Measurements from ENCODE around the gene OXSR1. TPM values are rescaled to one million over a fixed set of nuclear protein-coding genes. Genes with fewer than 3 reads are reported as not detected.

OXSR1 gene
- total RNA-seq, 1 experiment from 2014 or later = 35.1 TPM

DNA sequence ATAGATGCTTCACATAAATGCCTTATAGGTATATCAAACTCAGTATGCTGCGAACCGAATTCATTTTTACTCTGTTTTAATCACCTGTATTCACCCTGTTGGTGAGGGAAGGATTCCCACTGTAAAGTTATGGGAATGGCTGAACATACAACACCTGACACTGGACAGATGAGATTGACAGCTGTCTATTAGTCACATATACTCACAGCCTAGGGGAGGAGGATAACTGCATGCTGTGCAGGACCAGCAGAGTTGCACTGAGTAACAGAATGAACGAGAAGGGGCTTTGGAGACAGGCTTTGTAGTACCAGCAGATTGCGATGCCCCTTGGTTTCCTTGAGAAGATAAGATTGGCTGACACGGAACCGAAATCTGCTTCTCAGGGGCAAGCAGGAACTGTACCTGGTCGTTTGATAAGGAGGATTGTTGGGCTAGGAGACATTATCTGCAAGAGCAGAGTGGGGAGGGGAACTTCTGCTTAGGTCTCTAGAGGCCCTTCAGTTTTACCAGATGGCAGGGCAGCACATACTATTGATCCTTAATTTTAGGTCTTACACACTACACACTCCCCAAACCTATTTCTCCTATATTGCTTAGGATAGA lies 56.8 kb downstream of the OXSR1 start:
- no peaks in the 10 kb centered on the region for H3K9me2 ChIP-seq (ENCODE audit: insufficient read depth)
- H3K79me2 ChIP-seq (ENCODE audit: insufficient read depth, low read length) = peaks cover 35% of the 10 kb centered on the region
- peaks cover 6 to 16% of the 10 kb centered on the region in 2 experiments; a peak in 3 of 4 replicates for H3K36me3 ChIP-seq (ENCODE audit: control insufficient read depth in 1 of 2, insufficient read depth in 2 of 2, low read length in 2 of 2)
- BruUV-seq (replicated peaks) = no TSS peak
- no peak overlapping the region for H3K27ac ChIP-seq (ENCODE audit: low read depth, low read length)
- ChIA-PET POLR2A (no interaction called here), CTCF (no interaction called here), RAD21 (ENCODE audit: low non-redundant PET in 1 of 2, low total read pairs in 2 of 2, uncharacterized antibody in 2 of 2, unreplicated experiment in 2 of 2) (no interaction called here)
- H3K9me3 ChIP-seq (ENCODE audit: control insufficient read depth in 1 of 2, insufficient read depth in 1 of 2, low read depth in 1 of 2, low read length in 2 of 2) = no peaks in the 10 kb centered on the region
- intact Hi-C loops (cut with micrococcal nuclease) = no loop called here
- TF ChIP-seq ZFX (IDR thresholded peaks at IDR 0.05) (no peak), RAD21 (IDR thresholded peaks at IDR 0.05; ENCODE audit: low read depth) (no peak), POLR2A (IDR thresholded peaks at IDR 0.05; ENCODE audit: borderline replicate concordance, extremely low read depth, insufficient read depth, insufficient read length) (no peak), SRF (IDR thresholded peaks at IDR 0.05; ENCODE audit: low read depth) (no peak), SP1 (IDR thresholded peaks at IDR 0.05; ENCODE audit: low read depth) (no peak), YY1 (IDR thresholded peaks at IDR 0.05; ENCODE audit: extremely low read depth, insufficient replicate concordance, low read depth, low read length) (no peak), ELF1 (IDR thresholded peaks at IDR 0.05; ENCODE audit: borderline replicate concordance, low read depth) (no peak), POLR2AphosphoS5 (IDR thresholded peaks at IDR 0.05; ENCODE audit: low read depth, low read length) (no peak), JUND (IDR thresholded peaks at IDR 0.05) (no peak), EZH2 (IDR thresholded peaks at IDR 0.05) (no peak), EGR1 (IDR thresholded peaks at IDR 0.05; ENCODE audit: low read depth) (no peak), TCF7L2 (IDR thresholded peaks at IDR 0.05; ENCODE audit: borderline replicate concordance, extremely low read depth, insufficient read depth, insufficient read length) (no peak), FOSL1 (IDR thresholded peaks at IDR 0.05; ENCODE audit: low read depth) (no peak), SIN3A (IDR thresholded peaks at IDR 0.05; ENCODE audit: low read depth) (no peak), CBX3 (IDR thresholded peaks at IDR 0.05; ENCODE audit: low read depth) (no peak)
- TF ChIP-seq, protein P1, sequence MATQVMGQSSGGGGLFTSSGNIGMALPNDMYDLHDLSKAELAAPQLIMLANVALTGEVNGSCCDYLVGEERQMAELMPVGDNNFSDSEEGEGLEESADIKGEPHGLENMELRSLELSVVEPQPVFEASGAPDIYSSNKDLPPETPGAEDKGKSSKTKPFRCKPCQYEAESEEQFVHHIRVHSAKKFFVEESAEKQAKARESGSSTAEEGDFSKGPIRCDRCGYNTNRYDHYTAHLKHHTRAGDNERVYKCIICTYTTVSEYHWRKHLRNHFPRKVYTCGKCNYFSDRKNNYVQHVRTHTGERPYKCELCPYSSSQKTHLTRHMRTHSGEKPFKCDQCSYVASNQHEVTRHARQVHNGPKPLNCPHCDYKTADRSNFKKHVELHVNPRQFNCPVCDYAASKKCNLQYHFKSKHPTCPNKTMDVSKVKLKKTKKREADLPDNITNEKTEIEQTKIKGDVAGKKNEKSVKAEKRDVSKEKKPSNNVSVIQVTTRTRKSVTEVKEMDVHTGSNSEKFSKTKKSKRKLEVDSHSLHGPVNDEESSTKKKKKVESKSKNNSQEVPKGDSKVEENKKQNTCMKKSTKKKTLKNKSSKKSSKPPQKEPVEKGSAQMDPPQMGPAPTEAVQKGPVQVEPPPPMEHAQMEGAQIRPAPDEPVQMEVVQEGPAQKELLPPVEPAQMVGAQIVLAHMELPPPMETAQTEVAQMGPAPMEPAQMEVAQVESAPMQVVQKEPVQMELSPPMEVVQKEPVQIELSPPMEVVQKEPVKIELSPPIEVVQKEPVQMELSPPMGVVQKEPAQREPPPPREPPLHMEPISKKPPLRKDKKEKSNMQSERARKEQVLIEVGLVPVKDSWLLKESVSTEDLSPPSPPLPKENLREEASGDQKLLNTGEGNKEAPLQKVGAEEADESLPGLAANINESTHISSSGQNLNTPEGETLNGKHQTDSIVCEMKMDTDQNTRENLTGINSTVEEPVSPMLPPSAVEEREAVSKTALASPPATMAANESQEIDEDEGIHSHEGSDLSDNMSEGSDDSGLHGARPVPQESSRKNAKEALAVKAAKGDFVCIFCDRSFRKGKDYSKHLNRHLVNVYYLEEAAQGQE (IDR thresholded peaks at IDR 0.05; ENCODE audit: low read depth) = no peak
- TF ChIP-seq, protein P2, sequence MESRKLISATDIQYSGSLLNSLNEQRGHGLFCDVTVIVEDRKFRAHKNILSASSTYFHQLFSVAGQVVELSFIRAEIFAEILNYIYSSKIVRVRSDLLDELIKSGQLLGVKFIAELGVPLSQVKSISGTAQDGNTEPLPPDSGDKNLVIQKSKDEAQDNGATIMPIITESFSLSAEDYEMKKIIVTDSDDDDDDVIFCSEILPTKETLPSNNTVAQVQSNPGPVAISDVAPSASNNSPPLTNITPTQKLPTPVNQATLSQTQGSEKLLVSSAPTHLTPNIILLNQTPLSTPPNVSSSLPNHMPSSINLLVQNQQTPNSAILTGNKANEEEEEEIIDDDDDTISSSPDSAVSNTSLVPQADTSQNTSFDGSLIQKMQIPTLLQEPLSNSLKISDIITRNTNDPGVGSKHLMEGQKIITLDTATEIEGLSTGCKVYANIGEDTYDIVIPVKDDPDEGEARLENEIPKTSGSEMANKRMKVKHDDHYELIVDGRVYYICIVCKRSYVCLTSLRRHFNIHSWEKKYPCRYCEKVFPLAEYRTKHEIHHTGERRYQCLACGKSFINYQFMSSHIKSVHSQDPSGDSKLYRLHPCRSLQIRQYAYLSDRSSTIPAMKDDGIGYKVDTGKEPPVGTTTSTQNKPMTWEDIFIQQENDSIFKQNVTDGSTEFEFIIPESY (IDR thresholded peaks at IDR 0.05; ENCODE audit: extremely low read depth, insufficient replicate concordance, low read length) = no peak
- TF ChIP-seq, protein P3, sequence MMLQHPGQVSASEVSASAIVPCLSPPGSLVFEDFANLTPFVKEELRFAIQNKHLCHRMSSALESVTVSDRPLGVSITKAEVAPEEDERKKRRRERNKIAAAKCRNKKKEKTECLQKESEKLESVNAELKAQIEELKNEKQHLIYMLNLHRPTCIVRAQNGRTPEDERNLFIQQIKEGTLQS (IDR thresholded peaks at IDR 0.05) = no peak
- TF ChIP-seq, protein P4, sequence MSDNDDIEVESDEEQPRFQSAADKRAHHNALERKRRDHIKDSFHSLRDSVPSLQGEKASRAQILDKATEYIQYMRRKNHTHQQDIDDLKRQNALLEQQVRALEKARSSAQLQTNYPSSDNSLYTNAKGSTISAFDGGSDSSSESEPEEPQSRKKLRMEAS (IDR thresholded peaks at IDR 0.05) = no peak
- TF ChIP-seq, protein P5, sequence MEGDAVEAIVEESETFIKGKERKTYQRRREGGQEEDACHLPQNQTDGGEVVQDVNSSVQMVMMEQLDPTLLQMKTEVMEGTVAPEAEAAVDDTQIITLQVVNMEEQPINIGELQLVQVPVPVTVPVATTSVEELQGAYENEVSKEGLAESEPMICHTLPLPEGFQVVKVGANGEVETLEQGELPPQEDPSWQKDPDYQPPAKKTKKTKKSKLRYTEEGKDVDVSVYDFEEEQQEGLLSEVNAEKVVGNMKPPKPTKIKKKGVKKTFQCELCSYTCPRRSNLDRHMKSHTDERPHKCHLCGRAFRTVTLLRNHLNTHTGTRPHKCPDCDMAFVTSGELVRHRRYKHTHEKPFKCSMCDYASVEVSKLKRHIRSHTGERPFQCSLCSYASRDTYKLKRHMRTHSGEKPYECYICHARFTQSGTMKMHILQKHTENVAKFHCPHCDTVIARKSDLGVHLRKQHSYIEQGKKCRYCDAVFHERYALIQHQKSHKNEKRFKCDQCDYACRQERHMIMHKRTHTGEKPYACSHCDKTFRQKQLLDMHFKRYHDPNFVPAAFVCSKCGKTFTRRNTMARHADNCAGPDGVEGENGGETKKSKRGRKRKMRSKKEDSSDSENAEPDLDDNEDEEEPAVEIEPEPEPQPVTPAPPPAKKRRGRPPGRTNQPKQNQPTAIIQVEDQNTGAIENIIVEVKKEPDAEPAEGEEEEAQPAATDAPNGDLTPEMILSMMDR (IDR thresholded peaks at IDR 0.05 in 2 of 3, conservative IDR thresholded peaks at IDR 0.05 in 1 of 3; ENCODE audit: borderline replicate concordance in 1 of 3, insufficient read depth in 1 of 3, low read depth in 2 of 3, low read length in 2 of 3) = no peak
- no peak overlapping the region for H2AFZ ChIP-seq (ENCODE audit: low read depth, low read length, poor library complexity, severe bottlenecking)
- H3K4me1 ChIP-seq (ENCODE audit: control insufficient read depth in 1 of 2, insufficient read depth in 2 of 2, low read length in 2 of 2) = no peaks in the 10 kb centered on the region
- DNase-seq (ENCODE audit: low read depth, low spot score) (no peak), ATAC-seq (no peak)
- no peaks in the 10 kb centered on the region for H3K27me3 ChIP-seq (ENCODE audit: insufficient read depth, low read length)
- no peak overlapping the region for H3K4me2 ChIP-seq (ENCODE audit: low read length)
- H3K4me3 ChIP-seq (replicated peaks in 1 of 2; ENCODE audit: low read depth in 1 of 2, low read length in 2 of 2) = no peak overlapping the region
- no peak overlapping the region for H3K9ac ChIP-seq (ENCODE audit: low read length)
- H4K20me1 ChIP-seq (ENCODE audit: insufficient read depth) = 0 out of 2 replicates have a peak, but pooled peaks cover 9% of the 10 kb centered on the region

Data from HCT116 (cell line).